Endothelial cell of umbilical vein (primary cell): Measurements from ENCODE around the gene GAS7. TPM values are rescaled to one million over a fixed set of nuclear protein-coding genes. Genes with fewer than 3 reads are reported as not detected.

ENCODE experiments used
- BruUV-seq: library from RNA; stranded (reverse); fragments of 400-500 nt; replicated peaks from 2 replicates; lab custom pipeline; 2021; lab: Mats Ljungman, UMichigan
- CTCF ChIA-PET: fragments of 300-600, 350-600 bp; sonication (Branson Sonifier 250); formaldehyde crosslinking; loops from one replicate; lab custom pipeline; 2021; ENCODE audit warnings: antibody characterized with exemption, inconsistent platforms; lab: Charles Lee
- POLR2A ChIA-PET: fragments of 300-600, 350-600 bp; sonication (Branson Sonifier 250); formaldehyde crosslinking; loops from one replicate; lab custom pipeline; 2021; ENCODE audit warnings: antibody characterized with exemption, inconsistent platforms; lab: Charles Lee
- DNase-seq: peaks from one replicate; pipeline ENCODE4 v3.0.0-alpha.2; 2011; ENCODE audit warnings: low read depth, low spot score
- FAIRE-seq: peaks from 2 replicates; lab custom pipeline; 2011; peaks lifted over from hg19 to GRCh38; lab: Jason Lieb, UNC
- H2AFZ ChIP-seq: 2 replicates; pipeline ENCODE4 v1.6.0; 2012; ENCODE audit warnings: low read depth, low read length, control low read depth, inconsistent platforms
- H3K27ac ChIP-seq: 2 replicates; pipeline ENCODE4 v1.5.1; 2011; ENCODE audit warnings: low read depth, mild to moderate bottlenecking, control low read depth, low read length, moderate library complexity; ENCODE audit not compliant: insufficient read depth
- H3K27me3 ChIP-seq, 2 experiments: 2 replicates each; pipeline versions ENCODE4 v1.6.0 to v1.6.1; 2011; ENCODE audit warnings: low read length in 2 of 2, mixed read lengths in 1 of 2; ENCODE audit not compliant: control insufficient read depth in 2 of 2, insufficient read depth in 2 of 2
- H3K36me3 ChIP-seq, 2 experiments: 2 replicates in 1 of 2; 3 replicates in 1 of 2; pipeline ENCODE4 v1.5.1; 2011; ENCODE audit warnings: low read length in 2 of 2, mild to moderate bottlenecking in 1 of 2, moderate library complexity in 1 of 2; ENCODE audit not compliant: control insufficient read depth in 2 of 2, insufficient read depth in 2 of 2; ENCODE audit errors: extremely low read depth in 1 of 2
- H3K4me1 ChIP-seq: 3 replicates; pipeline ENCODE4 v1.5.1; 2011; ENCODE audit warnings: mild to moderate bottlenecking, low read length; ENCODE audit not compliant: control insufficient read depth, insufficient read depth; ENCODE audit errors: extremely low read depth
- H3K4me2 ChIP-seq: 2 replicates; pipeline ENCODE4 v1.6.1; 2011; ENCODE audit warnings: low read length, control low read depth, mixed read lengths; ENCODE audit not compliant: insufficient read depth
- H3K4me3 ChIP-seq, 3 experiments: fragments of 200-600 bp in 1 of 3; sonication (generic), shearing (Covaris generic) in 1 of 3; replicated peaks in 1 of 3; 2 replicates each; pipeline ENCODE4 v1.5.1; 2011 to 2016; ENCODE audit warnings: control low read depth in 3 of 3, low read length in 3 of 3, mild to moderate bottlenecking in 2 of 3, inconsistent platforms in 1 of 3, low read depth in 1 of 3, moderate library complexity in 1 of 3; ENCODE audit not compliant: insufficient read depth in 1 of 3
- H3K79me2 ChIP-seq: 2 replicates; pipeline ENCODE4 v1.6.0; 2012; ENCODE audit warnings: low read length, inconsistent platforms; ENCODE audit not compliant: control insufficient read depth, insufficient read depth
- H3K9ac ChIP-seq: replicated peaks from 2 replicates; pipeline ENCODE3; 2011; ENCODE audit warnings: low read length, control low read depth; ENCODE audit not compliant: insufficient read depth; ENCODE audit errors: extremely low read depth
- H3K9me1 ChIP-seq: replicated peaks from 3 replicates; pipeline ENCODE4 v1.6.0; 2011; ENCODE audit warnings: mild to moderate bottlenecking, low read length; ENCODE audit not compliant: control insufficient read depth, insufficient read depth; ENCODE audit errors: extremely low read depth
- H3K9me3 ChIP-seq: replicated peaks from 2 replicates; pipeline ENCODE4 v1.5.1; 2012; ENCODE audit warnings: low read length, inconsistent platforms; ENCODE audit not compliant: control insufficient read depth, insufficient read depth
- H4K20me1 ChIP-seq: replicated peaks from 2 replicates; pipeline ENCODE3; 2011; ENCODE audit warnings: mild to moderate bottlenecking, low read length; ENCODE audit not compliant: control insufficient read depth, insufficient read depth; ENCODE audit errors: extremely low read depth
- EZH2 ChIP-seq: IDR thresholded peaks from 2 replicates; pipeline ENCODE4 v1.6.1; 2012; ENCODE audit warnings: borderline replicate concordance, low read depth, mild to moderate bottlenecking, moderate library complexity, low read length, inconsistent platforms; ENCODE audit not compliant: severe bottlenecking
- FOS ChIP-seq: IDR thresholded peaks from 2 replicates; pipeline ENCODE4 v1.6.1; 2011; ENCODE audit warnings: mild to moderate bottlenecking, low read length, moderate library complexity, borderline replicate concordance; ENCODE audit not compliant: insufficient read depth
- GATA2 ChIP-seq: IDR thresholded peaks from 2 replicates; pipeline ENCODE4 v1.7.0; 2011; ENCODE audit warnings: low read depth, mild to moderate bottlenecking, moderate library complexity, mixed read lengths, low read length; ENCODE audit not compliant: insufficient read length, insufficient read depth
- JUN ChIP-seq: IDR thresholded peaks from 2 replicates; pipeline ENCODE4 v1.6.1; 2011; ENCODE audit warnings: borderline replicate concordance, low read depth; ENCODE audit not compliant: insufficient read length, insufficient read depth
- MYC ChIP-seq: IDR thresholded peaks from one replicate; pipeline ENCODE4 v1.6.1; 2011; ENCODE audit warnings: mild to moderate bottlenecking, low read depth, low read length
- POLR2A ChIP-seq: IDR thresholded peaks from 2 replicates; pipeline ENCODE4 v1.6.1; 2012; ENCODE audit warnings: low read depth, mild to moderate bottlenecking, control low read depth, low read length
- POLR2AphosphoS5 ChIP-seq: IDR thresholded peaks from 2 replicates; pipeline ENCODE4 v1.6.1; 2012; ENCODE audit warnings: low read depth, mild to moderate bottlenecking, control low read depth, low read length, moderate library complexity; ENCODE audit not compliant: insufficient read depth
- dilution Hi-C: fragments of 300-500 bp; cut with MboI; formaldehyde crosslinking; loops from one replicate; pipeline ENCODE4 v1.15.0; 2019; ENCODE audit warnings: low sequenced_read_pairs; ENCODE audit not compliant: extremely low pct_ligation_motif_present
- intact Hi-C: fragments of 100-400 bp; cut with micrococcal nuclease; formaldehyde crosslinking; loops from one replicate; pipeline ENCODE4 v1.10.0; 2022
- polyA plus RNA-seq, 4 experiments: library from polyadenylated mRNA; depleted of rRNA in 3 of 4; stranded (reverse) in 3 of 4; unstranded in 1 of 4; fragments of >200 nt; gene quantifications; 2 replicates each; pipeline versions ENCODE4 v1.2.1 to v1.2.3, GENCODE V29; 2011 to 2012; ENCODE audit warnings: missing spikeins in 1 of 4
- total RNA-seq: library from RNA; stranded (reverse); gene quantifications from 2 replicates; pipeline ENCODE4 v1.2.3, GENCODE V29; 2021
- TF ChIP-seq, protein P1 (sequence below): IDR thresholded peaks from 2 replicates; pipeline ENCODE4 v1.6.1; 2011; ENCODE audit not compliant: insufficient read depth, insufficient read length
- TF ChIP-seq, protein P2 (sequence below), 2 donors: IDR thresholded peaks; 1 replicate in 1 of 2; 2 replicates in 1 of 2; pipeline ENCODE4 v1.5.1; 2011; ENCODE audit warnings: low read length in 2 of 2, mild to moderate bottlenecking in 2 of 2, moderate library complexity in 2 of 2, control low read depth in 1 of 2, inconsistent platforms in 1 of 2, low read depth in 1 of 2; ENCODE audit not compliant: insufficient read depth in 1 of 2; ENCODE audit errors: extremely low read depth in 1 of 2

Gene GAS7
- total and polyA plus RNA-seq, 2 donors (not counting 3 experiments of a cell fraction or from before 2014, with no cell fraction given), result not detected

DNA sequence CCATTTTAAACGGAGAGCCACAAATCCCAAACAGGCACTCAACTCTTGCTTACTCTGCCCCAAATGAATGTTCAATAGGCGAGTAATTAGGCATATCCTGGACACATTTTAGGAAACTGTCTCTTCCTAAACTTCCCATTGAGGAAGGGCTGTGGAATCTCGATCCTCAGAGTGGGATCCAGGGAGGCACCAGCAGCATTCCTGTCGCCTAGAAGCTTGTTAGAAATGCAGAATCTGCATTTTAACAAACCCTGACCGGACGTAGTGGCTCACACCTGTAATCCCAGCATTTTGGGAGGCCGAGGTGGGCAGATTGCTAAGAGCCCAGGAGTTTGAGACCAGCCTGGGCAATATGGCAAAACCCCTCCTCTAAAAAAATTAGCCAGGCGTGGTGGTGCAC is 95.6 kb downstream of the GAS7 start:
- no TSS peak for BruUV-seq

DNA sequence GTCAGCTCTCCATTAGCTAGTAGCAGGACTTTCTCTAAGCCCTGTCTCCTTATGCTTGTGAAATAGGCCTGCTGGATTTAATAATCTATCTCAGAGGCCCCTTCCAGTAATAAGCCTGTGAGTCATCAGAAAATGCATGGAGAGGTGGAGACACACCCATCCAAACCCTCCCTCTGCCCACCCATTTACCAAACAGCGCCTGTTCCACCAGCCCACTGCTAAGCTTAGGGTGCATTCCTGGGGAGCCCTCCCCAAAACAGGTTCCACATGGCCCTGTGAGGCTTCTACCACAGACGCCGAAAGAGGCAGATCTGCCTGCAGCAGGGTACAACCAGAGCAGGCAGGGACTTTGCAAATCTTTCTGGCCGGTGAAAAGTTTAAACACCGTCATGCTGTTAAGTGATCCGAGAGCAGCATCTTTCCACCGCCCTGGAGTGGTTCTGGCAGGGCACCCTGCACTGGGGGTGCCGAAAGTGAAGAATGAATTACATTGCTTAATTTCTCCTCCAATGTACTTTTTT is 99.3 kb downstream of the GAS7 start:
- intact Hi-C loops, result no loop called here
- no peak for TF ChIP-seq JUN
- TF ChIP-seq EZH2, result no peak
- TF ChIP-seq, protein P1, sequence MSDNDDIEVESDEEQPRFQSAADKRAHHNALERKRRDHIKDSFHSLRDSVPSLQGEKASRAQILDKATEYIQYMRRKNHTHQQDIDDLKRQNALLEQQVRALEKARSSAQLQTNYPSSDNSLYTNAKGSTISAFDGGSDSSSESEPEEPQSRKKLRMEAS, result no peak
- no peak for TF ChIP-seq POLR2A
- TF ChIP-seq FOS, result no peak
- TF ChIP-seq, protein P2, sequence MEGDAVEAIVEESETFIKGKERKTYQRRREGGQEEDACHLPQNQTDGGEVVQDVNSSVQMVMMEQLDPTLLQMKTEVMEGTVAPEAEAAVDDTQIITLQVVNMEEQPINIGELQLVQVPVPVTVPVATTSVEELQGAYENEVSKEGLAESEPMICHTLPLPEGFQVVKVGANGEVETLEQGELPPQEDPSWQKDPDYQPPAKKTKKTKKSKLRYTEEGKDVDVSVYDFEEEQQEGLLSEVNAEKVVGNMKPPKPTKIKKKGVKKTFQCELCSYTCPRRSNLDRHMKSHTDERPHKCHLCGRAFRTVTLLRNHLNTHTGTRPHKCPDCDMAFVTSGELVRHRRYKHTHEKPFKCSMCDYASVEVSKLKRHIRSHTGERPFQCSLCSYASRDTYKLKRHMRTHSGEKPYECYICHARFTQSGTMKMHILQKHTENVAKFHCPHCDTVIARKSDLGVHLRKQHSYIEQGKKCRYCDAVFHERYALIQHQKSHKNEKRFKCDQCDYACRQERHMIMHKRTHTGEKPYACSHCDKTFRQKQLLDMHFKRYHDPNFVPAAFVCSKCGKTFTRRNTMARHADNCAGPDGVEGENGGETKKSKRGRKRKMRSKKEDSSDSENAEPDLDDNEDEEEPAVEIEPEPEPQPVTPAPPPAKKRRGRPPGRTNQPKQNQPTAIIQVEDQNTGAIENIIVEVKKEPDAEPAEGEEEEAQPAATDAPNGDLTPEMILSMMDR (IDR thresholded peaks at IDR 0.05; ENCODE audit: extremely low read depth in 1 of 2, insufficient read depth in 1 of 2, low read depth in 1 of 2, low read length in 2 of 2), result no peak
- TF ChIP-seq POLR2AphosphoS5, result no peak
- no peak for TF ChIP-seq MYC
- TF ChIP-seq GATA2, result no peak
- no peak overlapping the region for H3K4me3 ChIP-seq
- H3K4me1 ChIP-seq, result no peaks in the 10 kb centered on the region
- no peak overlapping the region for H3K27ac ChIP-seq
- POLR2A ChIA-PET, result no interaction called here
- CTCF ChIA-PET, result no interaction called here
- H3K9ac ChIP-seq, result no peak overlapping the region
- no peak overlapping the region for H2AFZ ChIP-seq
- dilution Hi-C loops, result no loop called here
- BruUV-seq, result no TSS peak
- no peaks in the 10 kb centered on the region for H4K20me1 ChIP-seq
- H3K79me2 ChIP-seq, result no peaks in the 10 kb centered on the region
- H3K27me3 ChIP-seq, result no peaks in the 10 kb centered on the region
- no peaks in the 10 kb centered on the region for H3K36me3 ChIP-seq
- H3K9me1 ChIP-seq, result no peaks in the 10 kb centered on the region
- H3K9me3 ChIP-seq, result peaks cover 6% of the 10 kb centered on the region
- FAIRE-seq (no peak), DNase-seq (no peak)
- H3K4me2 ChIP-seq, result no peak overlapping the region

More for the DNA sequence above, 95.6 kb downstream of the GAS7 start:
- Histone ChIP-seq H3K4me2 (no peak overlapping the region), H3K4me1 (no peaks in the 10 kb centered on the region), H3K9ac (no peak overlapping the region), H3K27me3 (no peaks in the 10 kb centered on the region), H3K79me2 (no peaks in the 10 kb centered on the region), H3K9me1 (no peaks in the 10 kb centered on the region), H3K36me3 (no peaks in the 10 kb centered on the region), H3K4me3 (no peak overlapping the region), H3K9me3 (peaks cover 6% of the 10 kb centered on the region), H2AFZ (no peak overlapping the region), H3K27ac (no peak overlapping the region), H4K20me1 (no peaks in the 10 kb centered on the region)
- intact Hi-C loops (no loop called here), dilution Hi-C loops (no loop called here)
- FAIRE-seq, result no peak
- DNase-seq, result no peak
- CTCF ChIA-PET, result no interaction called here
- no peak for TF ChIP-seq MYC
- TF ChIP-seq JUN, result no peak
- TF ChIP-seq, protein P2 (IDR thresholded peaks at IDR 0.05; ENCODE audit: extremely low read depth in 1 of 2, insufficient read depth in 1 of 2, low read depth in 1 of 2, low read length in 2 of 2), result no peak
- POLR2A ChIA-PET, result no interaction called here
